ENCODE data around the gene NHERF1. TPM values are rescaled to one million over a fixed set of nuclear protein-coding genes. Genes with fewer than 3 reads are reported as not detected.
A peak's percentile ranks its signal among the peaks of the same experiment; 100 is the strongest.

Gene NHERF1
- total and polyA plus RNA-seq, 2 donors (not counting 3 experiments of a cell fraction or from before 2014, with no cell fraction given) = 24.4 to 26.9 TPM

DNA sequence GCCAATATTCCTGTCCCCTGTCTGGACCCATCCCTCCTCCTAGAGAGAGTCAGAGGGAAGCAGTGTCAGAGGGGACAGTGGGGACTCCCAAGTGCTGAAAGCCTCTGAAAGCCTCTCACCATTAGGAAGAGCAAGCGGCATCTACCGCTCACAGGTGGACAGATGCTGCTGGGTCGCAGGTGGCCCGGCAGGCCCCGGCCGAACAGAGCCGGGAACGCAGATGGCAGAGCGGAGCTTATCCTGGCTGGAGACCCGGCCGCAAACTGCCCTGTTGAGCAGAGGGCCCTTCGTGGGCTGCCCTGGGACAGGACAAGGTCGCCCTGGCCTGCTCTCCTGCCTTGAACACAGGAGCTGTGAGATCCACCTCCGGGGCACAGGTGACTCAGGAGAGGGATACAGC lies 50.7 kb downstream of the NHERF1 start:
- no peak overlapping the region for H3K4me2 ChIP-seq (ENCODE audit: insufficient read depth, low read length)
- no peaks in the 10 kb centered on the region for H3K27me3 ChIP-seq (ENCODE audit: control insufficient read depth in 2 of 2, insufficient read depth in 2 of 2, low read length in 2 of 2)
- peak overlapping the region; percentile 39 for H3K27ac ChIP-seq (ENCODE audit: insufficient read depth, low read depth, low read length)
- no peak overlapping the region for H3K9ac ChIP-seq (replicated peaks; ENCODE audit: extremely low read depth, insufficient read depth, low read length)
- no peaks in the 10 kb centered on the region for H3K79me2 ChIP-seq (ENCODE audit: control insufficient read depth, insufficient read depth, low read length)
- no peaks in the 10 kb centered on the region for H3K9me1 ChIP-seq (replicated peaks; ENCODE audit: control insufficient read depth, extremely low read depth, insufficient read depth, low read length)
- no peak overlapping the region for H2AFZ ChIP-seq (ENCODE audit: low read depth, low read length)
- POLR2A ChIA-PET = no interaction called here
- peaks cover 6 to 9% of the 10 kb centered on the region in 2 experiments for H3K36me3 ChIP-seq (ENCODE audit: control insufficient read depth in 2 of 2, extremely low read depth in 1 of 2, insufficient read depth in 2 of 2, low read length in 2 of 2)
- peaks cover 24% of the 10 kb centered on the region for H3K4me1 ChIP-seq (ENCODE audit: control insufficient read depth, extremely low read depth, insufficient read depth, low read length)
- H3K4me3 ChIP-seq (replicated peaks in 1 of 3; ENCODE audit: insufficient read depth in 1 of 3, low read depth in 1 of 3, low read length in 3 of 3) = no peak overlapping the region
- dilution Hi-C loops (cut with MboI; ENCODE audit: extremely low pct_ligation_motif_present, low sequenced_read_pairs) (no loop called here), intact Hi-C loops (cut with micrococcal nuclease) (loop anchor here (2.0 kb wide), 1 partner anchor 28 kb away; no protein-coding TSS in a partner anchor)
- TF ChIP-seq MYC (IDR thresholded peaks at IDR 0.05; ENCODE audit: low read depth, low read length) (no peak), FOS (IDR thresholded peaks at IDR 0.05; ENCODE audit: borderline replicate concordance, insufficient read depth, low read length) (no peak), GATA2 (IDR thresholded peaks at IDR 0.05; ENCODE audit: insufficient read depth, insufficient read length, low read depth, low read length) (no peak), CTCF (IDR thresholded peaks at IDR 0.05; ENCODE audit: extremely low read depth in 1 of 2, insufficient read depth in 1 of 2, low read depth in 1 of 2, low read length in 2 of 2) (no peak), POLR2A (IDR thresholded peaks at IDR 0.05; ENCODE audit: low read depth, low read length) (no peak), POLR2AphosphoS5 (IDR thresholded peaks at IDR 0.05; ENCODE audit: insufficient read depth, low read depth, low read length) (no peak), EZH2 (IDR thresholded peaks at IDR 0.05; ENCODE audit: borderline replicate concordance, low read depth, low read length, severe bottlenecking) (no peak), JUN (IDR thresholded peaks at IDR 0.05; ENCODE audit: borderline replicate concordance, insufficient read depth, insufficient read length, low read depth) (no peak)
- TF ChIP-seq, protein P1, sequence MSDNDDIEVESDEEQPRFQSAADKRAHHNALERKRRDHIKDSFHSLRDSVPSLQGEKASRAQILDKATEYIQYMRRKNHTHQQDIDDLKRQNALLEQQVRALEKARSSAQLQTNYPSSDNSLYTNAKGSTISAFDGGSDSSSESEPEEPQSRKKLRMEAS (IDR thresholded peaks at IDR 0.05; ENCODE audit: insufficient read depth, insufficient read length) = no peak
- no peaks in the 10 kb centered on the region for H4K20me1 ChIP-seq (replicated peaks; ENCODE audit: control insufficient read depth, extremely low read depth, insufficient read depth, low read length)
- FAIRE-seq (no peak), DNase-seq (ENCODE audit: low read depth, low spot score) (no peak)
- H3K9me3 ChIP-seq (replicated peaks; ENCODE audit: control insufficient read depth, insufficient read depth, low read length) = no peaks in the 10 kb centered on the region
- CTCF ChIA-PET = interaction anchor here (0.7 to 0.9 kb wide), 2 partner anchors 27 to 44 kb away, joined by 3 read pairs; no protein-coding TSS in a partner anchor
- BruUV-seq (replicated peaks) = no TSS peak
